HG03521 (cell line): ENCODE measurements around the gene SLC25A25.
A peak's percentile ranks its signal among the peaks of the same experiment; 100 is the strongest.
"Not testable (repeated sequence)": the region's sequence is repeated elsewhere in the genome, so short reads cannot be mapped to it uniquely, and the experiment has no call there.

Experiments
- ATAC-seq: cut with Tn5 transposase; IDR thresholded peaks from one replicate; pipeline ENCODE4 v1.9.1; 2021; ENCODE audit warnings: mild to moderate bottlenecking, moderate library complexity; ENCODE audit not compliant: unreplicated experiment

SLC25A25 gene

DNA sequence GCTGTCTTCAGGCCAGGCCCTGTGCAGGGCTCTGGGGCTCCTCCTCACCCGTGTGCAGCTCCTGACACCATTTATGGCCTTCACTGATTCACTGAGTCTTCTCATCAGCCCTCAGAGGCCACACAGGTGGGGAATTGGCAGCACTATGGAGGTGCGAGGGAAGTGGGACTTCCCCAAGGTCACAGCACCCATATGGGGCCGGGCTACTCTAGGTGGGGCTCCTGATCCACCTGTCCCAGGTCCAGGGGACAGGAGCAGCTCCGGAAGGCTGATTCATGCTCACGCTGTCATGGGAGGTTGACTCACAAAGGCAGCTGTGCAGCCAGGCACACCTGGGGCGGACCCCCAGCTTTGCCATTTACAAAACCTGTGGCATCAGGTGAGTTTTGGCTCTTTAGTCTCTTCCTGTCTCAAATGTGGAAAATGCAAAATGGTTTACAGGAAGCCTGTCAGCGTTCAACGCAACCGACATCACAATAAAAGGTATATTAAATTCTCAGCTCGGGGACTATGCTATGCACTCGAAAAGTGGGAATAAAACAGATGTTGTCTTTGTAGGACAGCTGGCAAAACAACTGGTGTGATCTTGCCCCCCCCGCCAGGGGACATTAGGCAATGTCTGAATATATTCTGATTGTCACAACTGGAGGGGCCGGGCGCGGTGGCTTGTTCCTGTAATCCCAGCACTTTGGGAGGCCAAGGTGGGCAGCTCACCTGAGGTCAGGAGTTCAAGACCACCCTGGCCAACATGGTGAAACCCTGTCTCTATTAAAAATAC is 15.9 kb upstream of the SLC25A25 start:
- ATAC-seq, result no peak

DNA sequence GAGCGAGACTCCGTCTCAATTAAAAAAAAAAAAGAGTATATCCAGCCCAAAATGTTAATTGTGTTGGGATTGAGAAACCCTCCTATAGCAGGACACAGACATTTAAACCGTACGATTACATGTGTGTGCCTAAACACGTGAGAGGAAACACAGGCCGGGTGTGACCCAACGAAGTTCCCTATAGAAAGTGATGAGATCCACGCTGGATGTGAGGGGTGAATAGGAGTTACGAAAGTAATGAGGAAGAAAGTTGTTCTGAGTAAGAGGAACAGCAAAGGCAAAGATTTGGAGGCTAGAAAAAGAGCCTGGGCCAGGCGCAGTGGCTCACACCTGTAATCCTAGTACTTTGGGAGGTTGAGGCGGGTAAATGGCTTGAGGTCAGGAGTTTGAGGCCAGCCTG is 14.5 kb upstream of the SLC25A25 start:
- no peak for ATAC-seq

GRCh38 chr9:128054087-128054486 is 13.9 kb upstream of the SLC25A25 start:
- no peak for ATAC-seq

- no peak for ATAC-seq
Observed at GRCh38 chr9:128055344-128056040, 12.5 kb upstream of the SLC25A25 start.

DNA sequence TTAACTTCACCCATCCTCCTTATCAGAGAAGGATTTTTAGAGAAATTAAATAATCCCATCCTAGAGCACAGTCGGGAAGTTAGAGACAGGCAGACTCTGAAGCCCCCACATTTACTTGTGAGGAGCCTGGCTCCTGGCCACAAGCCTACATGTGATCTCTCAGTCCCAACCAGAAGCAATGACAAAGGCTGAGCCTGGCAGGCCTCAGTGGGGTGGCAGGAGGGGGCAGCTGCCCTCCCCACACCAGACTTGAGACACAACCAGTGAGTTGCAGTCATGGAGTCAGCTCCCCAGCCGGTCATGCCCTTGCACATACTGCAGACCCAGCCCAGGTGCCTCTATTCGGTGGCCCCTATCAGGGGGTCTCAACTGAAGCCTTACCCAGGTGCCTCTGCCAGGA is 11.9 kb upstream of the SLC25A25 start:
- no peak for ATAC-seq

DNA sequence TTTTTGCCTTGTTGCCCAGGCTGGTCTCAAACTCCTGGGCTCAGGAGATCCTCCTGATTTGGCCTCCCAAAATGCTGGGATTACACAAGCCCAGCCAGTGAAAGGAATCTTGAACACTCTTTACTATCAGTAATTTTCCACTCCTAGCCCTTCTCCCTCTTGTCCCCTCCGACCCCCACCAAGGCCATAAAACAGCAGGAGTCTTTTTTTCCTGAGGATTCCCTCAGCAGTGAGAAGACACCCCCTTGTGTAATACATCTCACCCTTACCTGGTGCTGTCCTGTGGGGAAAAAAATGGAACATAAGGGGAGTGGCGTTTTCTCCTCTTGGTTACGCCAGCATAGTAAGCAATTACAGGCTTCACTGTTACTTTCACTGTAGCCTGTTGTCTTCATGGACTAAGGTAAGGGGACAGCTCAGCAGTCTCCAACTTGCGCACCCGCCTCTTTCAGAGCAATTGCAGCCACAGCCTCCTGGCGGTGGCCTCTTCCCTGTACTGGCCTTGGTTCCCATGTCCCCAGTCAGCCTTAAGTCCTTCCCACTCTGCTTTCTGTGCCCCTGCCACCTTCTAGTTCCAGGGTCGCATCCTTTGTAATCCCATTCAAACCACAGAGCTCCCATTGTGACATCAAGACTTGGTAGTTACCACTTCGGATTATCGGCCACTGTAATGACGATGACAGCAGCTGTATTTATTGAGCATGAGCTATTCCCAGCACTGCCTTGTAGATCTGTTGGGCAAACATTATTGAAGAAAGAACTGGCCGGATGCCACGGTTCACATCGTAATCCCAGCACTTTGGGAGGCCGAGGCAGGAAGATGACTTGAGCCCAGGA is 10.9 kb upstream of the SLC25A25 start:
- ATAC-seq, result no peak

DNA sequence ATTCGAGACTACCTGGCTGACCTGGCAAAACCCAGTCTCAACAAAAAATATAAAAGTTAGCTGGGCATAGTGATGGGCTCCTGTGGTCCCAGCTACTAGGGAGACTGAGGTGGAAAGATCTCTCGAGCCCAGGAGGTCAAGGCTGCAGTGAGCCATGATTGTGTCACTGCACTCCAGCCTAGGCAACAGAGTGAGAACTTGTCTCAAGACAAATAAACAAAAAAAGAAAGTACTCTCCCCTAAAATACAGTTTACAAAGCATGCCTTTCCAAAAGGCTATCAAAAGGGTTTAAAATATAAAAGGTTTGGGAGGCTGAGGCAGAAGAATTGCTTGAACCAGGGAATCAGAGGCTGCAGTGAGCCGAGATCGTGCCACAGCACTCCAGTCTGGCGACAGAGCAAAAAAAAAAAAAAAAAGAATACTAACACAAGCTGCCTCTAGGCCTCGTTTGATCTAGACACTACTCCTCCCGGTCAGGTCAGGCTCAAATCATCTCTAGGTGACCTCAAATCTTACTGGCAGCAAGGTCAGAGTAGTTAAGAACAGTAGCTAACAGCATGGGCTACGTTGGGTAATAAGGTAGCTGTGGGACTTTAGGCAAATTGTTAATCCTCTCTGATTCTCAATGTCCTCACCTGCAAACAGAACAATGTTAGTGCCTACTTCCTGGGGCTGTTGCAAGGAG is 10.2 kb upstream of the SLC25A25 start:
- no peak for ATAC-seq

DNA sequence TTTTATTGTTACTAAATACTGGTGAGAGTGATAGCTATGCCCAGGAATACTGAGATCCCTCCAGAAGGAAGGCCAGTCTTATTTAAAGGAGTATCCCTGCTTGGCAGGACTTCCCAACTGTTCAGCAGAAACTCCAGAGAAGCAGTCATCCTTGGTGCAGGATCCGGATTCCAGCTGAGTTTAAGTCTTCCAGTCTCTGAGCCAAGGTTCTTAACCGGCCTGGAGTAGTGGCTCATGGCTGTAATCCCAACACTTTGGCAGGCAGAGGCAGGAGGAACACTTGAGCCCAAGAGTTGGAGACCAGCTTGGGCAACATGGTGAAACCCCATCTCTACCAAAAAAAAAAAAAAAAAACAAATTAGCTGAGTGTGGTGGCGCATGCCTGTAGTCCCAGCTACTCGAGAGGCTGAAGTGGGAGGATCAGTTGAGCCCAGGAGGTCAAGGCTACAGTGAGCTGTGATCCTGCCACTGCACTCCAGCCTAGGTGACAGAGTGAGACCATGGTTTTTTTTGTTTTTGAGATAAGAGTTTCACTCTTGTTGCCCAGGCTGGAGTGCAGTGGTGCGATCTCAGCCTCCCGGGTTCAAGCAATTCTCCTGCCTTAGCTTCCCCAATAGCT is 8.6 kb upstream of the SLC25A25 start:
- ATAC-seq, result no peak

DNA sequence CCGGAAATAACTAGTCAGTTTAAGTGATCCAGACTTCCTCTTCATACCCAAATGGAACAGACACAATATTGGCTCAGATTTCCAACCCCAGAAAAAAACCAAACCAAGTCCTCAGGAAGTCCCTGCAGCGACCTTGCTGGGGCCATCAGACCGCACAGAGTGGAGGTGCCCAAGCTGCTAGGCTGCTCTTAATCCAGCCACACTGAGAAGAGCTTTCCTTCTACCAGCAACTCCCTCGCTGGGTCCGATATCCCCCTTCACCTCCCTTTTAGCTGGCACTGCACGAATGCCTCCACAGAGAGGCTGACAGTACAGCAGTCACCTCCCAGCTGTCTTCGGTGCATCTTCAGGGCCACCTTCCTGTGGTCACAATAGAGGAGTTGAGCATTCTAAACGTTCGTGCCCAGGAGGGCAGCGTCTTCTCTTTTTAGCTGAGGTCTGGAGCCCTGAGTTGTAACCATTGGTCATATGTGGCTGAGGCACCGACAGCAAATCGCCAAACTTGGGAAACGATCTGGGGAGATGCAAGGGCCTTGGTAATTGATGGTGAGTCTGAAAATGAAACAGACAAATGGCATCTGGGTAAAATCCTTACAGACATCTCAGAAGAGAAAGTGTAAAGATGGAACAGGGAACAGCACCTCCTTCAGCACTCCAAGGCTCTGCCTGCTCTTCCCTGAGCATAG is 6.6 kb upstream of the SLC25A25 start:
- no peak for ATAC-seq

DNA sequence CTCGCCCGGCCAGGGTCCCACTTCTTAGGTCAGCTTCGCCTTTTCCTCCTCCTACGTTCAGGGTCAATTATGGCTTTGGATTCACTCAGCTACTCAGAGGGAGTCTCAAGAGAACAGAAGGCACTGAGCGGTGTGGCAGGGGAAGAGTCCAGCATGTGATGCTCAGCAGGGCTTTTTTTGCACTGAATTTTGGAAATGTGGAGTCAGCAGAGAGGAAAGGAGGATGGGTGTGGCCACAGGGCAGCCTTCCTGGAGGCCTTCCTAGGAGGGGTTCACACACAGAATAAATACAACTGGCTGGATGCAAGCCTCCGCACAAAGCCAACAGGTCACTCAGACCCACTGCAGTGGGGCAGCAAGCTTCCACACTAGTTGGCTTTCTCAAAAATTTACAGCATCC is 5.8 kb upstream of the SLC25A25 start:
- ATAC-seq, result no peak

- no peak for ATAC-seq
Observed at GRCh38 chr9:128062846-128063831, 4.9 kb upstream of the SLC25A25 start.

GRCh38 chr9:128065907-128066712 is 1.9 kb upstream of the SLC25A25 start:
- no peak for ATAC-seq

- peak; percentile 51 for ATAC-seq
Observed at GRCh38 chr9:128066713-128067644, 1.1 kb upstream of the SLC25A25 start, which contains the start of gene NAIF1. Gene NAIF1 (minus strand): TSS chr9:128067320. CDS start chr9:128067101, 219 bp downstream.

DNA sequence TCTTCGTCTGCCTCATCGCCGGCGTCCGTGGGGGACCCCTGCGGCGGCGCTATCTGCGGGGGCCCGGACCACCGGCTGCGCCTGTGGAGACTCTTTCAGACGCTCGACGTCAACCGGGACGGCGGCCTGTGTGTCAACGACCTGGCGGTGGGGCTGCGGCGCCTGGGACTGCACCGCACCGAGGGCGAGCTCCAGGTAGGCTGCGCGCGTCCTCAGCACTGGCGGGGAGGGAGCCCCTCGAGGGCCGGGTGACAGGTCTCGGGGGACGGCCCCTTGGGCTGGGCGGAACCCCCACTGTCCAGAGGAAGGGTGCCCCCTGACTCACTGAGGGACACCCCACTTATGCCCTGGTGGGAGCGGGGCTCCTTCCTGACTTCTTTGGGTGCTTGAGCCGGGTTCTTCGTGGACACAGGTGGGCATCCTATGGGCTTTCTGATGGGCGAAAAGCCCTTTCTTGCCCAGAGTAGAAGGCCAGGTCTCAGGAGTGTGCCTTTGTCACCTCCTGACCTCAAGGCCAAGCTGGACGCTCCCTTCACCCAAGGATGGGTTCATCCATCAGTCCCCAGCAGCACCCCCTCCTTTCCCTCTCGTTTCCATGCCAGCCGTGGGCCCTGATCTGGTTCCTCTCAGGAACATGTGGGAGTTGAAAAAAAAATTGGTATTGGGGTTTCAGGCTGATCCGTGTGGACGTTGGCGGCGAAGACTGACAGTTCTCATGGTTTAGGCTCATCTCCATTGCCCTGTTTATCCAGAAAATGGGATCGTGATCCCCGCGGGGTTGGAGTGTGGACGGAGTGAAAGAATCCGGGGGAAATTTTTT is 564 bp downstream of the SLC25A25 start:
- peak; percentile 7 for ATAC-seq

DNA sequence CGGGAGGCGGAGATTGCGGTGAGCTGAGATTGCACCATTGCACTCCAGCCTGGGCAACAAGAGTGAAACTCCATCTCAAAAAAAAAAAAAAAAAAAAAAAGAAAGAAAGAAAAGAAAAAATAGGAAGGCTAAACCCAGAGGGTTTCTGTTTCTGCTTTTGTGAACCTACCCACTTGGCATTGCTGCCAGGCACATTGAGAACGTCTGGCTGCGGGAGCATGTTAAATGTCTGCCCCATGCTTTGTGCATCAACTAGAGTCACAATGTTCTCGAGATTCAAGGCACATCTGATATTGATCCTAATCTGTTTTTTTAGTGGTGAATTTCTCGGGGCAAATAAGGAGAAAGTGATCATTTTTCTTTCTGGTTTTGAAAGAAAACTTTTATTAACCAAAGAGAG is 2.8 kb downstream of the SLC25A25 start:
- ATAC-seq, result no peak

DNA sequence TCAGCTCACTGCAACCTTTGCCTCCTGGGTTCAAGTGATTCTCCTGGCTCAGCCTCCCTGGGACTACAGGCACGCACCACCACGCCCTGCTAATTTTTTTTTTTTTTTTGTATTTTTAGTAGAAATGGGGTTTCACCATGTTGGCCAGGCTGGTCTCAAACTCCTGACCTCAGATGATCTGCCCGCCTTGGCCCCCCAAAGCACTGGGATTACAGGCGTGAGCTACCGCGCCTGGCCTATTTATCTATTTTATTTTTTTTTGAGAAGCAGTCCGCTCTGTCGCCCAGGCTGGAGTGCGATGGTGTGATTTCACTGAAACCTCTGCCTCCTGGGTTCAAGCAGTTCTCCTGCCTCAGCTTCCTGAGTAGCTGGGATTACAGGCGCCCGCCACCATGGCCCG is 3.4 kb downstream of the SLC25A25 start:
- ATAC-seq, result not testable (repeated sequence)
